ENCODE data around the gene USP25.

Gene USP25

GRCh38 chr21:15904389-15904788 is 174.6 kb downstream of the USP25 start:
- TF ChIP-seq MYC (IDR thresholded peaks at IDR 0.05; ENCODE audit: low read depth, low read length), result no peak
- DNase-seq (ENCODE audit: low read depth), result no peak
- H3K4me3 ChIP-seq (ENCODE audit: low read depth, low read length), result no peak overlapping the region

- DNase-seq (ENCODE audit: low read depth), result no peak
- no peak overlapping the region for H3K4me3 ChIP-seq (ENCODE audit: low read depth, low read length)
These were observed 178.4 kb downstream of the USP25 start for GRCh38 chr21:15908187-15908586.

GRCh38 chr21:15928196-15928595 is 198.4 kb downstream of the USP25 start:
- no peak for DNase-seq (ENCODE audit: low read depth)
- TF ChIP-seq MYC (IDR thresholded peaks at IDR 0.05; ENCODE audit: low read depth, low read length), result no peak
- TF ChIP-seq CTCF (IDR thresholded peaks at IDR 0.05; ENCODE audit: low read depth, low read length), result no peak
- no peak for TF ChIP-seq POLR2A (IDR thresholded peaks at IDR 0.05; ENCODE audit: extremely low read depth, insufficient read length)
- no peak for TF ChIP-seq MAX (IDR thresholded peaks at IDR 0.05; ENCODE audit: low read depth, low read length)
- no peak overlapping the region for H3K4me3 ChIP-seq (ENCODE audit: low read depth, low read length)

More at GRCh38 chr21:15908187-15908586, 178.4 kb downstream of the USP25 start:
- TF ChIP-seq POLR2A (IDR thresholded peaks at IDR 0.05; ENCODE audit: extremely low read depth, insufficient read length), result no peak
- TF ChIP-seq MYC (IDR thresholded peaks at IDR 0.05; ENCODE audit: low read depth, low read length), result no peak
- no peak for TF ChIP-seq CTCF (IDR thresholded peaks at IDR 0.05; ENCODE audit: low read depth, low read length)
- TF ChIP-seq MAX (IDR thresholded peaks at IDR 0.05; ENCODE audit: low read depth, low read length), result no peak

GRCh38 chr21:15928686-15929425 is 199.1 kb downstream of the USP25 start:
- no peak overlapping the region for H3K4me3 ChIP-seq (ENCODE audit: low read depth, low read length)
- TF ChIP-seq MAX (IDR thresholded peaks at IDR 0.05; ENCODE audit: low read depth, low read length), result no peak
- no peak for TF ChIP-seq MYC (IDR thresholded peaks at IDR 0.05; ENCODE audit: low read depth, low read length)
- no peak for DNase-seq (ENCODE audit: low read depth)

- no peak for DNase-seq (ENCODE audit: low read depth)
- no peak overlapping the region for H3K4me3 ChIP-seq (ENCODE audit: low read depth, low read length)
- TF ChIP-seq MAX (IDR thresholded peaks at IDR 0.05; ENCODE audit: low read depth, low read length) (no peak), POLR2A (IDR thresholded peaks at IDR 0.05; ENCODE audit: extremely low read depth, insufficient read length) (no peak), CTCF (IDR thresholded peaks at IDR 0.05; ENCODE audit: low read depth, low read length) (no peak), MYC (IDR thresholded peaks at IDR 0.05; ENCODE audit: low read depth, low read length) (no peak)
These were observed 199.8 kb downstream of the USP25 start for GRCh38 chr21:15929536-15929935.
